ENCODE measurements around the gene BLTP3A.
A peak's percentile ranks its signal among the peaks of the same experiment; 100 is the strongest.
"Not testable (repeated sequence)": the region's sequence is repeated elsewhere in the genome, so short reads cannot be mapped to it uniquely, and the experiment has no call there.

The BLTP3A gene, protein sequence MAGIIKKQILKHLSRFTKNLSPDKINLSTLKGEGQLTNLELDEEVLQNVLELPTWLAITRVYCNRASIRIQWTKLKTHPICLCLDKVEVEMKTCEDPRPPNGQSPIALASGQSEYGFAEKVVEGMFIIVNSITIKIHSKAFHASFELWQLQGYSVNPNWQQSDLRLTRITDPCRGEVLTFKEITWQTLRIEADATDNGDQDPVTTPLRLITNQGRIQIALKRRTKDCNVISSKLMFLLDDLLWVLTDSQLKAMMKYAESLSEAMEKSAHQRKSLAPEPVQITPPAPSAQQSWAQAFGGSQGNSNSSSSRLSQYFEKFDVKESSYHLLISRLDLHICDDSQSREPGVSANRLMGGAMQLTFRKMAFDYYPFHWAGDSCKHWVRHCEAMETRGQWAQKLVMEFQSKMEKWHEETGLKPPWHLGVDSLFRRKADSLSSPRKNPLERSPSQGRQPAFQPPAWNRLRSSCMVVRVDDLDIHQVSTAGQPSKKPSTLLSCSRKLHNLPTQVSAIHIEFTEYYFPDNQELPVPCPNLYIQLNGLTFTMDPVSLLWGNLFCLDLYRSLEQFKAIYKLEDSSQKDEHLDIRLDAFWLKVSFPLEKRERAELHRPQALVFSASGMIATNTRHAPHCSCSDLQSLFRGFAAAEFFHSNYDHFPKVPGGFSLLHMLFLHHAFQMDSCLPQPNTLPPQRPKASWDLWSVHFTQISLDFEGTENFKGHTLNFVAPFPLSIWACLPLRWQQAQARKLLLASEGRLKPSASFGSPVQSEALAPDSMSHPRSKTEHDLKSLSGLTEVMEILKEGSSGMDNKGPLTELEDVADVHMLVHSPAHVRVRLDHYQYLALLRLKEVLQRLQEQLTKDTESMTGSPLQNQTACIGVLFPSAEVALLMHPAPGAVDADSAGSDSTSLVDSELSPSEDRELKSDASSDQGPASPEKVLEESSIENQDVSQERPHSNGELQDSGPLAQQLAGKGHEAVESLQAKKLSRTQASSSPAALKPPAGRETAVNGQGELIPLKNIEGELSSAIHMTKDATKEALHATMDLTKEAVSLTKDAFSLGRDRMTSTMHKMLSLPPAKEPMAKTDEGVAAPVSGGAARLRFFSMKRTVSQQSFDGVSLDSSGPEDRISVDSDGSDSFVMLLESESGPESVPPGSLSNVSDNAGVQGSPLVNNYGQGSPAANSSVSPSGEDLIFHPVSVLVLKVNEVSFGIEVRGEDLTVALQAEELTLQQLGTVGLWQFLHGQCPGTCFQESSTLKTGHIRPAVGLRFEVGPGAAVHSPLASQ (N-terminal part only)

DNA sequence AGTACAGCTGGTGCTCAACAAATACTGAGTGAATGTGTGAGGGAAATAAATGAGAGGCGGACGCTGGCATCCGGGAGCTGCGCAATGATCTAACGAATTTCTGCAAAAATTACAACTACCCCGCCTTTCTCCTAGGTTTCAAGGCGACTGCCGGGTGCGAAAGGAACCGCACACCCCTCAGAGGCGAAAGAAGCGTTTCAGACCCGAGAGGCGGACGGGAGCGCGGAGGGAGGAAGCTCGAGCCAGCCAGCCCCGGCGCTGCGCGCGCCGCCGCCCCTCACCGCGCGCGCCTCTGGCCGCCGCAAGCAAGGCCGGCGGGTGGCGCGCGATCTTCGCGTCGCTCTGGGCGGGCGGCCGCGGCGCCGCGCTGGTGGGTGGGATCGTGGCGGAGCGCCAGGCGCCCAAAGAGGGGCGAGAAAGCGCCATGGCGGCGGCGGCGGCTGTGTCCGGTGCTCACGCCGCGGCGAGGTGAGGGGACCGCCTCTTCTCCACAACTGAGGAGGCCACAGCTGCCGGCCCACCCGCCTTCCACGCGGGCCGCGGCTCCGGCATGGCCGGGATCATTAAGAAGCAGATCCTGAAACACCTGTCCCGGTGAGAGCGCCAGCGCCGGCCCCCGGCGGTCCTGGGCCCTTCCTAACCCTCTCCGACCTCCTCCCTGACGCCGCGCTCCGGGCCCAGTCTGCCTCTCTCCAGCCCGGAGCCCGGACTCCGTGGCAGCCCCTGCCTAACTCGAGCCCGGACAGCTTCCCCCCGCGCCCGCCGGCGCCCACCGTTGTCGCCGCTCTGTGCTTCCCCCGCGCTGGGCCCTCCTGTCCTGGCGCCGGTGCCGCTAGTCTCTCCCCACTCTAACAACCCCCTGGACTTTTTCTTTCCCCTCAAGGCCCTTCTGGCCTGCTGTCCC lies at the start of gene BLTP3A:
Gene BLTP3A, plus strand, starts transcription at position 383 of the 904 bp plus-strand sequence. Its CDS starts 168 bp downstream, at position 551.
- DNase-seq (ENCODE audit: low spot score): peak; percentile 83

DNA sequence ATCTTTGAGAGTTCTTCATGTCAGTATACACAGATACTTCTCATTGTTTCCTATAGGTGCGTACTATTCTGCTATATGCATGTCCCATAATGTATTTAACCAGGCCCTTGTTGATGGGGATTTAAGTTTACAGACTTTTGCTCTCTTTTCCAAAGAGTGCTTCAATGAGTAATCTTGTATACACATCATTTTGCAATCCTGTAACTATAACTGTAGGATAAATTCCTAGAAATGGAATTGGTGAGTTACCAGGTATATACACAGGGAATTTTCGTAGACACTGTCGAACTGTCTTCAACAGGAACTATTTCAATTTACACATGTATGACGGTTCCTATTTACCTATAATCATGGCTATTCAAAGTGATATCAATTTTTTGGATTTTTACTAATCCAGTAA lies 49.8 kb upstream of the BLTP3A start:
- no peak for DNase-seq (ENCODE audit: low spot score)

- DNase-seq (ENCODE audit: low spot score): no peak
Observed at GRCh38 chr6:34743625-34744293, 48.1 kb upstream of the BLTP3A start.

DNA sequence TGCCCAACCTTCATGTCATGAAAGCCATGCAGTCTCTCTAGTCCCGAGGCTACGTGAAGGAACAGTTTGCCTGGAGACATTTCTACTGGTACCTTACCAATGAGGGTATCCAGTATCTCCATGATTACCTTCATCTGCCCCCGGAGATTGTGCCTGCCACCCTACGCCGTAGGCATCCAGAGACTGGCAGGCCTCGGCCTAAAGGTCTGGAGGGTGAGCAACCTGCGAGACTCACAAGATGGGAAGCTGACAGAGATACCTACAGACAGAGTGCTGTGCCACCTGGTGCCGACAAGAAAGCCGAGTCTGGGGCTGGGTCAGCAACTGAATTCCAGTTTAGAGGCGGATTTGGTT lies 47.6 kb upstream of the BLTP3A start:
- not testable (repeated sequence) for DNase-seq (ENCODE audit: low spot score)

GRCh38 chr6:34745277-34746103 lies 46.4 kb upstream of the BLTP3A start:
- DNase-seq (ENCODE audit: low spot score): no peak

- DNase-seq (ENCODE audit: low spot score): no peak
Observed at GRCh38 chr6:34746104-34746846, 45.6 kb upstream of the BLTP3A start.

GRCh38 chr6:34748757-34749156 lies 43.1 kb upstream of the BLTP3A start:
- DNase-seq (ENCODE audit: low spot score): no peak

- not testable (repeated sequence) for DNase-seq (ENCODE audit: low spot score)
Observed at GRCh38 chr6:34756513-34756856, 35.4 kb upstream of the BLTP3A start.

GRCh38 chr6:34757687-34758274 lies 34.1 kb upstream of the BLTP3A start:
- no peak for DNase-seq (ENCODE audit: low spot score)

DNA sequence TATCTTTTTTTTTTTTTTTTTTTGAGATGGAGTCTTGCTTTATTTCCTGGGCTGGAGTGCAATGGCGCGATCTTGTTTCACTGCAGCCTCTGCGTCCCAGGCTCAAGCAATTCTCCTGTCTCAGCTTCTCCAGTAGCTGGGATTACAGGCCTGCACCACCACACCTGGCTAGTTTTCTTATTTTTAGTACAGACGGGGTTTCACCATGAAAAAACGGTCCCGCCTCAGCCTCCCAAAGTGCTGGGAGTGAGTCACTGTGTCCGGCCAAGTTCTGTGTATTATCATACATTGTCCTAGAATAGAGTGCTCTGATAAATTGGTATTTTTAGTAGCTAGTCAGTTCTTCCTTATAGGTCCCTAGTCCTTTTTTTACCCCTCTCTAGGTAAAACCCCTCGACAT lies 31.8 kb upstream of the BLTP3A start:
- no peak for DNase-seq (ENCODE audit: low spot score)

GRCh38 chr6:34761681-34762080 lies 30.2 kb upstream of the BLTP3A start:
- not testable (repeated sequence) for DNase-seq (ENCODE audit: low spot score)

GRCh38 chr6:34768148-34768547 lies 23.7 kb upstream of the BLTP3A start:
- no peak for DNase-seq (ENCODE audit: low spot score)

DNA sequence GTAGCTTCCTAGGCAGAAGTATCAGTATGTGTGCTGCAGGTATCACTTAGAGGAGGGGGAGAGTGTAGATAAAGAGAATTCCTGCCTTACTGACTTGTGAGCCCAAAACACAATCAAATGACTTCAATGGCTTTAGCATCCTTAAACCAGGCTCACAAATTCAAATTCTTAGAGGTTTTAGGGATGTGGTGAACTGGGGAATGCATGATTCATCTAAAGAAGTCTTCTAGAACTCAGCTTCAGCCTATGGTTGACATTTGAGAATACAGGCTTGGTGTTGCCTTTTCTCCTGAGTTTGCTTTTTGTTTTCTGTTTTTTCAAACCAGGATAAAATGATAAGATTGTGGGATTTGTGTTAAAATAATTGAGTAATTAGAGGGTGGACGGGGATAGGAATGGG lies 20.2 kb upstream of the BLTP3A start:
- DNase-seq (ENCODE audit: low spot score): no peak

GRCh38 chr6:34772940-34773339 lies 18.9 kb upstream of the BLTP3A start:
- DNase-seq (ENCODE audit: low spot score): no peak

- no peak for DNase-seq (ENCODE audit: low spot score)
Observed at GRCh38 chr6:34773916-34774315, 18.0 kb upstream of the BLTP3A start.

GRCh38 chr6:34774967-34775366 lies 16.9 kb upstream of the BLTP3A start:
- no peak for DNase-seq (ENCODE audit: low spot score)

DNA sequence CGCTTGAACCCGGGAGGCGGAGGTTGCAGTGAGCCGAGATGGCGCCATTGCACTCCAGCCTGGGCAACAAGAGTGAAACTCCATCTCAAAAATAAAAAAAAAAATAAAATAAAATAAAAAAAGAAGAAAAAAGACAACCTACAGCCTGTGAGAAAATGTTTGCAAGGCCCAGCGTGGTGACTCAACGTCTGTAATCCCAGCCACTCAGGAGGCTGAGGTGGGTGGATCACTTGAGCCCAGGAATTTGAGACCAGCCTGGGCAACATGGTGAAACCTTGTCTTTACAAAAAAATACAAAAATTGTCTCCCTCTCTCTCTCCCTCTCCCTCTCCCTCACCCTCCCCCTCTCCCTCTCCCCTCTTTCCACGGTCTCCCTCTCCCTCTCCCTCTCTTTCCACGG lies 6.5 kb upstream of the BLTP3A start:
- not testable (repeated sequence) for DNase-seq (ENCODE audit: low spot score)

- DNase-seq (ENCODE audit: low spot score): not testable (repeated sequence)
Observed at GRCh38 chr6:34787152-34787551, 4.7 kb upstream of the BLTP3A start.

DNA sequence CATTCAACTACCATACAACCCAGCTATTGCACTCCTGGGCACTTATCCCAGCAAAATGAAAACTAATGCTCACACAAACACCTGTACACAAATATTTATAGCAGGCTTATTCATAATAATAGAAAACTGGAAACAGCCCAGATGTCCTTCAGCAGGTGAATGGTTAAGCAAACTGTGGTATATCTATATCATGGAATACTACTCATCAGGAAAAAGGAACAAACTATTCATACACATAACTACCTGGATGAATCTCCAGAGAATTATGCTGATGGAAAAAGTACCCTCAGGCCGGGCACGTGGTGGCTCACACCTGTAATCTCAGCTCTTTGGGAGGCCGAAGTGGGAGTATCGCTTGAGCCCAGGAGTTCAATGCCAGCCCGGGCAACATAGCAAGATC lies 3.8 kb upstream of the BLTP3A start:
- DNase-seq (ENCODE audit: low spot score): no peak
